PC-9 (cell line): ENCODE measurements around the gene MRPL28. TPM values are rescaled to one million over a fixed set of nuclear protein-coding genes. Genes with fewer than 3 reads are reported as not detected.

ENCODE experiments used
- BruUV-seq: library from RNA; stranded (reverse); fragments of 400-500 nt; replicated peaks from 2 replicates; lab custom pipeline; 2021; lab: Mats Ljungman, UMichigan
- CTCF ChIA-PET: fragments of 300-600 bp; sonication (Branson Sonifier 250); formaldehyde crosslinking; loops from one replicate; lab custom pipeline; 2022; ENCODE audit warnings: antibody characterized with exemption; lab: Charles Lee
- POLR2A ChIA-PET: fragments of 300-600 bp; sonication (Branson Sonifier 250); formaldehyde crosslinking; loops from one replicate; lab custom pipeline; 2022; ENCODE audit warnings: antibody characterized with exemption; ENCODE audit not compliant: unreplicated experiment; lab: Charles Lee
- DNase-seq, 2 experiments: peaks; one replicate each; pipeline versions ENCODE4 v3.0.0 to v3.0.0-alpha.2; 2015 to 2022; ENCODE audit warnings: mixed read lengths in 1 of 2
- H2AFZ ChIP-seq: fragments of 200-600 bp; sonication (generic); 2 replicates; pipeline ENCODE4 v1.8.1; 2017; ENCODE audit warnings: antibody characterized with exemption
- H3F3A ChIP-seq: fragments of 200-600 bp; sonication (generic); 2 replicates; pipeline ENCODE4 v1.8.1; 2017; ENCODE audit warnings: antibody characterized with exemption, mild to moderate bottlenecking, low read depth; ENCODE audit not compliant: insufficient read depth
- H3K27ac ChIP-seq: fragments of 200-600 bp; sonication (generic); 2 replicates; pipeline ENCODE4 v1.6.1; 2016; ENCODE audit warnings: mixed run types
- H3K27me3 ChIP-seq: fragments of 200-600 bp; sonication (generic); 2 replicates; pipeline ENCODE4 v1.6.1; 2016; ENCODE audit warnings: low read depth, mixed run types; ENCODE audit not compliant: insufficient read depth
- H3K36me3 ChIP-seq: fragments of 200-600 bp; sonication (generic); 2 replicates; pipeline ENCODE4 v1.6.1; 2016; ENCODE audit warnings: low read depth, mixed run types
- H3K4me1 ChIP-seq: fragments of 200-600 bp; sonication (generic); replicated peaks from 2 replicates; pipeline ENCODE4 v1.6.1; 2016; ENCODE audit warnings: mixed run types; ENCODE audit not compliant: insufficient read depth
- H3K4me2 ChIP-seq: fragments of 200-600 bp; sonication (generic); 2 replicates; pipeline ENCODE4 v1.6.1; 2017; ENCODE audit warnings: mixed run types
- H3K4me3 ChIP-seq: fragments of 200-600 bp; sonication (generic); 2 replicates; pipeline ENCODE4 v1.6.1; 2016; ENCODE audit warnings: mixed run types
- H3K79me2 ChIP-seq: fragments of 200-600 bp; sonication (generic); 2 replicates; pipeline ENCODE4 v1.6.1; 2017; ENCODE audit warnings: low read depth, mixed run types
- H3K9me2 ChIP-seq: fragments of 200-600 bp; sonication (generic); 2 replicates; pipeline ENCODE4 v1.8.1; 2017; ENCODE audit warnings: mild to moderate bottlenecking; ENCODE audit not compliant: insufficient read depth
- H3K9me3 ChIP-seq: fragments of 200-600 bp; sonication (generic); 2 replicates; pipeline ENCODE4 v1.8.1; 2016; ENCODE audit warnings: low read depth; ENCODE audit not compliant: insufficient read depth
- H4K20me1 ChIP-seq: fragments of 200-600 bp; sonication (generic); 2 replicates; pipeline ENCODE4 v1.8.1; 2017; ENCODE audit not compliant: insufficient read depth
- EZH2 ChIP-seq: fragments of 200-600 bp; sonication (generic); IDR thresholded peaks from 2 replicates; pipeline ENCODE4 v1.8.0; 2017; ENCODE audit warnings: antibody characterized with exemption, low read depth
- intact Hi-C: fragments of 100-400 bp; cut with micrococcal nuclease; formaldehyde crosslinking; loops from one replicate; pipeline ENCODE4 v1.10.0; 2022; ENCODE audit not compliant: unreplicated experiment
- total RNA-seq: library from RNA; stranded (reverse); gene quantifications from 2 replicates; pipeline ENCODE4 v1.2.3, GENCODE V29; 2021
- TF ChIP-seq, protein P1 (sequence below): fragments of 200-600 bp; sonication (generic); conservative IDR thresholded peaks from 2 replicates; pipeline ENCODE4 v1.6.1; 2017; ENCODE audit warnings: mixed run types, antibody characterized with exemption, mild to moderate bottlenecking, moderate library complexity

Gene MRPL28
- total RNA-seq, 1 experiment from 2014 or later, result 150 TPM

DNA sequence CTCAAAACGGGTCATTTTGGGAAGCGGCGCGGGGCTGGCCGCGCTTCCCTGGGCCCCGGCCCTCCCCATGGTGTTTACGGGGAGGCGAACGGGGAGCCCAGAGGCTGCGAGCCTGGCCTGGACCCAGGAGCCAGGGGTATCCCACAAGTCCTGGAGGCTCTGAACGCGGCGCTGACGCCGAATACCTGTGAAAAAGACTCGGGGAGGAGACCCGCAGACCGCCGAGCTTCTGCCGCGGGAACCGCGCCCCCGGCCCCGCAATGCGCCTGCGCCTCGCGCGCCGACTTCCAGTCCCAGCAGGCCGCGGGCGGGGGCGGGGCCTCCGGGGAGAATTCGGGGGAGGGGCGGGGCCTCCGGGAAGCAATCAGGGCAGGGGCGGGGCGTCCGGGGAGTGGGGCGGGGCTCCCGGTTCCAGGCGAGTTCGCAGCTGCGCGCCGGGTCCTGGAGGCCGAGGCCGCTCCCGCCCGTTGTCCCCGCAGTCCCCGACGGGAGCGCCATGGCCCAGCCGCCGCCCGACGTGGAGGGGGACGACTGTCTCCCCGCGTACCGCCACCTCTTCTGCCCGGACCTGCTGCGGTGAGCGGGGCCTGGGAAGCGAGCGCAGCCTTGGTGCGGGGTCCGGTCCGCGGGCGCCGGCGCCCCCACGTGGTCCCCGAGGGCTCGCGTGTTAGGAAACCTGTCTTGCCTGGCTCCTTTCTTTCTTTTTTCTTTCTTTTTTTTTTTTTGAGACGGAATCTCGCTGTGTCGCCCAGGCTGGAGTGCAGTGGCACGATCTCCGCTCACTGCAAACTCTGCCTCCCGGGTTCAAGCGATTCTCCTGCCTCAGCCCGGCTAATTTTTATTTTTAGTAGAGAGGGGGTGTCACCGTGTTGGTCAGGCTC lies 31.4 kb upstream of the MRPL28 start, which contains the start of gene DECR2:
DECR2 (plus strand) TSS at position 418 of the 881 bp plus-strand sequence; CDS start at position 497, 79 bp downstream.
- Histone ChIP-seq H2AFZ (peak within 1 kb of the TSS; percentile 96), H3K36me3 (no peaks in the 10 kb centered on the region; the same call in 1 of the 2 replicates), H3K27me3 (no peaks in the 10 kb centered on the region), H3K9me3 (no peaks in the 10 kb centered on the region), H3K9me2 (no peaks in the 10 kb centered on the region), H3K27ac (peak within 1 kb of the TSS; percentile 67), H3K79me2 (peaks cover 9% of the 10 kb centered on the region; the same call in 1 of the 2 replicates), H3K4me2 (peak within 1 kb of the TSS; percentile 85), H3K4me1 (peaks cover 13% of the 10 kb centered on the region), H4K20me1 (no peaks in the 10 kb centered on the region), H3K4me3 (peak within 1 kb of the TSS; percentile 99), H3F3A (peaks cover 44% of the 10 kb centered on the region; the same call in 1 of the 2 replicates)
- intact Hi-C loops, result loop anchor here (1.0 to 2.0 kb wide), 2 partner anchors 23 to 133 kb away; no protein-coding TSS in a partner anchor
- ChIA-PET POLR2A (interaction anchor here (0.6 to 0.9 kb wide), 4 partner anchors 15 to 338 kb away, joined by 4 to 18 read pairs (median 6); no protein-coding TSS in a partner anchor), CTCF (interaction anchor here (0.7 kb wide), 2 partner anchors 84 to 348 kb away, joined by 4 to 6 read pairs; partner anchors contain the start of gene SNRNP25)
- BruUV-seq, result TSS peak; percentile 51
- TF ChIP-seq, protein P1, sequence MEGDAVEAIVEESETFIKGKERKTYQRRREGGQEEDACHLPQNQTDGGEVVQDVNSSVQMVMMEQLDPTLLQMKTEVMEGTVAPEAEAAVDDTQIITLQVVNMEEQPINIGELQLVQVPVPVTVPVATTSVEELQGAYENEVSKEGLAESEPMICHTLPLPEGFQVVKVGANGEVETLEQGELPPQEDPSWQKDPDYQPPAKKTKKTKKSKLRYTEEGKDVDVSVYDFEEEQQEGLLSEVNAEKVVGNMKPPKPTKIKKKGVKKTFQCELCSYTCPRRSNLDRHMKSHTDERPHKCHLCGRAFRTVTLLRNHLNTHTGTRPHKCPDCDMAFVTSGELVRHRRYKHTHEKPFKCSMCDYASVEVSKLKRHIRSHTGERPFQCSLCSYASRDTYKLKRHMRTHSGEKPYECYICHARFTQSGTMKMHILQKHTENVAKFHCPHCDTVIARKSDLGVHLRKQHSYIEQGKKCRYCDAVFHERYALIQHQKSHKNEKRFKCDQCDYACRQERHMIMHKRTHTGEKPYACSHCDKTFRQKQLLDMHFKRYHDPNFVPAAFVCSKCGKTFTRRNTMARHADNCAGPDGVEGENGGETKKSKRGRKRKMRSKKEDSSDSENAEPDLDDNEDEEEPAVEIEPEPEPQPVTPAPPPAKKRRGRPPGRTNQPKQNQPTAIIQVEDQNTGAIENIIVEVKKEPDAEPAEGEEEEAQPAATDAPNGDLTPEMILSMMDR, result no peak; the same call in 1 of the 2 replicates
- TF ChIP-seq EZH2, result no peak
- DNase-seq, result peak; percentile 67 to 96

DNA sequence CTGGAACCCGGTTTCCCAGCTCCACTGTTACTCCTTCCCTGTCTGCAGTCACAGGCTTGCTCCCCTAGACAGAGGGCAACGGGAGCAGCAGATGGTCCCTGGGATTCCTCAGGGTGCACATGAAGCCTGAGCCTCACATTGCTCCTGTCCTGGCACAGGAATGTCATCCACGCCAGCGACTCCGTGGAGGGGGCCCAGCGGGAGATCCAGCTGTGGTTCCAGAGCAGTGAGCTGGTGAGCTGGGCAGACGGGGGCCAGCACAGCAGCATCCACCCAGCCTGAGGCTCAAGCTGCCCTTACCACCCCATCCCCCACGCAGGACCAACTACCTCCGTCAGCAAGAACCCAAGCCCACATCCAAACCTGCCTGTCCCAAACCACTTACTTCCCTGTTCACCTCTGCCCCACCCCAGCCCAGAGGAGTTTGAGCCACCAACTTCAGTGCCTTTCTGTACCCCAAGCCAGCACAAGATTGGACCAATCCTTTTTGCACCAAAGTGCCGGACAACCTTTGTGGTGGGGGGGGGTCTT lies 29.8 kb upstream of the MRPL28 start:
- ChIA-PET CTCF (no interaction called here), POLR2A (no interaction called here)
- Histone ChIP-seq H3K9me3 (no peaks in the 10 kb centered on the region), H3K79me2 (peaks cover 9% of the 10 kb centered on the region; the same call in 1 of the 2 replicates), H2AFZ (no peak overlapping the region), H3K4me2 (peak overlapping the region; percentile 85), H3F3A (peaks cover 59% of the 10 kb centered on the region), H3K4me3 (peak overlapping the region; percentile 99), H3K27me3 (no peaks in the 10 kb centered on the region), H3K4me1 (peaks cover 20% of the 10 kb centered on the region), H3K27ac (no peak overlapping the region), H4K20me1 (no peaks in the 10 kb centered on the region), H3K36me3 (no peaks in the 10 kb centered on the region), H3K9me2 (no peaks in the 10 kb centered on the region)
- no TSS peak for BruUV-seq
- intact Hi-C loops, result loop anchor here (2.0 kb wide), 1 partner anchor 135 kb away; no protein-coding TSS in a partner anchor
- no peak for DNase-seq
- TF ChIP-seq, protein P1, result no peak
- TF ChIP-seq EZH2, result no peak

DNA sequence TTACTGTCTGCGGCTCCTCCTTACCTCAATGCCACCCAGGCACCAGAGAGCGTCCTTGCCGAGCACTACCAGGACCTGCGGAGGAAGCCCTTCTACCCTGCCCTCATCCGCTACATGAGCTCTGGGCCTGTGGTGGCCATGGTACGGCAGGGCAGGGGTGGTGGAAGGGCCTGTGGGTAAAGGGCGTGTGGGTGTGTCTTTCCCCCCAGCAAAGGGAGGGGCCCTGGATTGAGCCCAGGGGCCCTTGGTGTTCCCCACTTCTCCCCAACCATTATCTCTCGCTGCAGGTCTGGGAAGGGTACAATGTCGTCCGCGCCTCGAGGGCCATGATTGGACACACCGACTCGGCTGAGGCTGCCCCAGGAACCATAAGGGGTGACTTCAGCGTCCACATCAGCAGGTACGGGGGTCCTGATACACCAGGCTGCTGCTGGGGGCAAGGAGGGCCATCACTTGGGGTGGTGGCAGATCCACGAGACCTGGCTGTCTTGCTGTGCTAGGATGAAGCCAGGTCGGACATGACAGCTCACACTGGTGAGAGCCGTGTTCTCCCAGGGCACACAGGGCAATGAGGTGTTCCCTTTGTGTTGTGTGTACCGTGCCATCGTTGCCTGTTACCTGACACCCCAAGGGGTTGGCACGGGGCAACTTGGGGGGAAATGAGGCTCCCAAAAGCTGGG lies 29.1 kb upstream of the MRPL28 start:
- TF ChIP-seq, protein P1, result no peak
- no peak for TF ChIP-seq EZH2
- BruUV-seq, result no TSS peak
- no peaks in the 10 kb centered on the region for H3K9me2 ChIP-seq
- peaks cover 62% of the 10 kb centered on the region for H3F3A ChIP-seq
- no peak overlapping the region for H2AFZ ChIP-seq
- peaks cover 9% of the 10 kb centered on the region; the same call in 1 of the 2 replicates for H3K79me2 ChIP-seq
- no peaks in the 10 kb centered on the region for H4K20me1 ChIP-seq
- H3K27me3 ChIP-seq, result no peaks in the 10 kb centered on the region
- ChIA-PET POLR2A (no interaction called here), CTCF (no interaction called here)
- no peaks in the 10 kb centered on the region for H3K36me3 ChIP-seq
- no peak for DNase-seq
- H3K4me3 ChIP-seq, result no peak overlapping the region
- no peaks in the 10 kb centered on the region for H3K9me3 ChIP-seq
- H3K27ac ChIP-seq, result no peak overlapping the region
- intact Hi-C loops, result loop anchor here (2.0 kb wide), 1 partner anchor 135 kb away; no protein-coding TSS in a partner anchor
- H3K4me1 ChIP-seq, result peaks cover 20% of the 10 kb centered on the region
- H3K4me2 ChIP-seq, result no peak overlapping the region
